ENCODE data around the gene PNPLA2. TPM values are rescaled to one million over a fixed set of nuclear protein-coding genes. Genes with fewer than 3 reads are reported as not detected.

The PNPLA2 gene
- total RNA-seq, 2 experiments from 2014 or later, result 29.7 to 32.0 TPM

DNA sequence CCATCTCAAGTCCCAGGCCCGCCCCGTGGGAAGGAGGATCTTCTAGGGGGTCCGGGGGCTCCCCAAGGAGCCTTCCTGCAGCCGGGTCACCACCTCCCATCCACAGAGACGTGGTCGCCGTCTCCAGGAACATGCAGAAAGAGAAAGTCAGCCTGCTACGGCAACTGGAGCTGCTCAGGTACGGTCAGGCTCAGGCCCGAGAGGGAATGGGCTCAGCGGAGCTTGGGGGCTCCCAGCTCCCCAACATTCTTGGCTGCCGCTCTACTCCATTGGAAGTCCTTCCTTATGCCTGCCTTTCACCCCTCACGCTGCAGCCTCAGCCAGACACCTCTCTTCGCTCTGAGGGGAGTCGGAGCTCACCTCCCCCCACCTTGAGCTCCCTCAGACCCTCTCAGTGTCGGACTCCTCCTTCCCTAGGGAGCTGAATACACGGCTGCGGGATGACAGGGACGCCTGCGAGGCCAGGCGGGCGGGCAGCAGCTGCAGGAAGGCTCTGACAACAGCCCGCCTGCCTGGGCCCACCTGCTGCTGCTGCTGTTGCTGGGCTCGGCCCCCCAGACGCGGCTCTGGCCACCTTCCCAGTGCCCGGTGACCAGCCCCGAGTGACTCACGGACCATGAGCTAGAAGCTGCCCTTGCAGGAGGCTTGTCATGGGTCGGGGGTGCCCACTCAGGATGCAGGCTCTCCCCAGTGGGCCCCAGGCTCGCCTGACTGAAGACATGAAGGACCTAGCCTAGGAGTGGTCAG lies 12.6 kb downstream of the PNPLA2 start:
- TF ChIP-seq, protein P1, sequence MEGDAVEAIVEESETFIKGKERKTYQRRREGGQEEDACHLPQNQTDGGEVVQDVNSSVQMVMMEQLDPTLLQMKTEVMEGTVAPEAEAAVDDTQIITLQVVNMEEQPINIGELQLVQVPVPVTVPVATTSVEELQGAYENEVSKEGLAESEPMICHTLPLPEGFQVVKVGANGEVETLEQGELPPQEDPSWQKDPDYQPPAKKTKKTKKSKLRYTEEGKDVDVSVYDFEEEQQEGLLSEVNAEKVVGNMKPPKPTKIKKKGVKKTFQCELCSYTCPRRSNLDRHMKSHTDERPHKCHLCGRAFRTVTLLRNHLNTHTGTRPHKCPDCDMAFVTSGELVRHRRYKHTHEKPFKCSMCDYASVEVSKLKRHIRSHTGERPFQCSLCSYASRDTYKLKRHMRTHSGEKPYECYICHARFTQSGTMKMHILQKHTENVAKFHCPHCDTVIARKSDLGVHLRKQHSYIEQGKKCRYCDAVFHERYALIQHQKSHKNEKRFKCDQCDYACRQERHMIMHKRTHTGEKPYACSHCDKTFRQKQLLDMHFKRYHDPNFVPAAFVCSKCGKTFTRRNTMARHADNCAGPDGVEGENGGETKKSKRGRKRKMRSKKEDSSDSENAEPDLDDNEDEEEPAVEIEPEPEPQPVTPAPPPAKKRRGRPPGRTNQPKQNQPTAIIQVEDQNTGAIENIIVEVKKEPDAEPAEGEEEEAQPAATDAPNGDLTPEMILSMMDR (IDR thresholded peaks at IDR 0.05), result no peak
- Mint-ChIP-seq H3K36me3 (ENCODE audit: low read depth) (no peaks in the 10 kb centered on the region), H3K27ac (no peak overlapping the region), H3K27me3 (peaks cover 40% of the 10 kb centered on the region), H3K4me1 (ENCODE audit: low read depth) (peaks cover 42% of the 10 kb centered on the region), H3K4me3 (no peak overlapping the region), H3K9me3 (no peaks in the 10 kb centered on the region)
- no peak for DNase-seq
- ATAC-seq, result no peak
- CTCF ChIA-PET, result interaction anchor here (1.4 to 2.4 kb wide), 2 partner anchors 12 kb away, joined by 5 to 11 read pairs; partner anchors contain the start of gene PNPLA2
- POLR2A ChIA-PET, result interaction anchor here (0.6 to 21.1 kb wide), 4 partner anchors 10 to 218 kb away, joined by 3 to 273 read pairs (median 42); partner anchors contain the start of genes PNPLA2, POLR2L, RPLP2 and TSPAN4
- intact Hi-C loops (cut with micrococcal nuclease), result no loop called here

- no peak for DNase-seq
- CTCF ChIA-PET, result interaction anchor here (1.2 to 2.4 kb wide), 2 partner anchors 12 to 106 kb away, joined by 3 to 11 read pairs; partner anchors contain the start of gene PNPLA2
- no peaks in the 10 kb centered on the region for H3K36me3 Mint-ChIP-seq (ENCODE audit: low read depth)
Measured at GRCh38 chr11:831961-832528, 13.3 kb downstream of the PNPLA2 start.

GRCh38 chr11:832529-833113 lies 13.9 kb downstream of the PNPLA2 start, which contains the start of gene CD151:
TSS of gene CD151 (plus strand) at chr11:832952. CDS start at chr11:836070, 3,118 bp downstream.
- H3K27me3 Mint-ChIP-seq, result peaks cover 37% of the 10 kb centered on the region
- ChIA-PET CTCF (interaction anchor here (1.2 to 2.4 kb wide), 2 partner anchors 13 to 106 kb away, joined by 3 to 11 read pairs; partner anchors contain the start of gene PNPLA2), POLR2A (interaction anchor here (1.0 to 21.1 kb wide), 3 partner anchors 9 to 17 kb away, joined by 3 to 273 read pairs (median 81); partner anchors contain the start of genes PNPLA2, POLR2L, RPLP2 and TSPAN4)
- peak within 1 kb of the TSS; percentile 64 for H3K4me3 Mint-ChIP-seq
- intact Hi-C loops (cut with micrococcal nuclease), result no loop called here
- DNase-seq, result peak; percentile 66
- H3K36me3 Mint-ChIP-seq (ENCODE audit: low read depth), result no peaks in the 10 kb centered on the region
- no peaks in the 10 kb centered on the region for H3K9me3 Mint-ChIP-seq
- peak; percentile 46 for ATAC-seq
- H3K27ac Mint-ChIP-seq, result no peak within 1 kb of the TSS
- H3K4me1 Mint-ChIP-seq (ENCODE audit: low read depth), result peaks cover 34% of the 10 kb centered on the region
- TF ChIP-seq, protein P1 (IDR thresholded peaks at IDR 0.05), result no peak

More at GRCh38 chr11:831961-832528, 13.3 kb downstream of the PNPLA2 start:
- no peak overlapping the region for H3K4me3 Mint-ChIP-seq
- POLR2A ChIA-PET, result interaction anchor here (0.6 to 21.1 kb wide), 3 partner anchors 9 to 79 kb away, joined by 3 to 273 read pairs (median 81); partner anchors contain the start of genes PNPLA2, POLR2L, RPLP2 and TSPAN4
- ATAC-seq, result no peak
- no peaks in the 10 kb centered on the region for H3K9me3 Mint-ChIP-seq
- no peak overlapping the region for H3K27ac Mint-ChIP-seq
- H3K27me3 Mint-ChIP-seq, result peaks cover 40% of the 10 kb centered on the region
- TF ChIP-seq, protein P1 (IDR thresholded peaks at IDR 0.05), result no peak
- intact Hi-C loops (cut with micrococcal nuclease), result no loop called here
- H3K4me1 Mint-ChIP-seq (ENCODE audit: low read depth), result peaks cover 37% of the 10 kb centered on the region

DNA sequence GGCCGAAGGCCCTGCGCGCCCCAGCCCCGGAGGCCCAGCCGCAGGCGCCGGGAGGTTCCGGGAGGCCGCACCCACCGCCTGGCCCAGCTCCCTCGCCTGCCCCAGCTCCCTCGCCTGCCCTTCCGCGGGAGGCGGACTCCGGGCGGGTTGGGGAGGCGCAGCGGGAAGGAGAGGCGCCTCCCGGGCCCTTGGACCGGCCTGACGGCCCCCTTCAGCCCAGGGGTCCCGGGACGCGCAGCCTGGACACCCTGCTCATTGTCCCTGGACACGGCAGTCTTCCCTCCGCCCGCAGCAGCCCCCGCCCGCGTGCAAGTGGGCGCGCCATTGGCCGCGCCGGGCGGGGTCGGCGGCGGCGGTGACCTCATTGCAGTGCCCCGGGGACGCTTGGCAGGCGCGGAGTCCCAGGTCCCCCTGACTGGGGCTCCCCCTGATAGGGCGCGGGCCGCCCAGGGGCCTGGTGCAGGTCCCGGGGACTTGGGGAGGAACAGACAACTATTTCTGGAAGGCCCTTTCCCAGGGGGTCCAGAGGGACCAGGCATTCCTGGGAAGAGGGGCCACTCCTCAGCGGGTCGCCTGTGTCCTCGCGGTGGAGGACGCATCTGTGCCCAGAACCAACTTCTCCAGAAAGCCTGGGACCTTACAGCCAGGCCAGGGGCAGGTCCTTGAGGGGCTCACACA lies 14.5 kb downstream of the PNPLA2 start:
- intact Hi-C loops (cut with micrococcal nuclease), result no loop called here
- peaks cover 31% of the 10 kb centered on the region for H3K27me3 Mint-ChIP-seq
- peak; percentile 38 for ATAC-seq
- no peak overlapping the region for H3K27ac Mint-ChIP-seq
- peak; percentile 65 for DNase-seq
- peak overlapping the region; percentile 64 for H3K4me3 Mint-ChIP-seq
- peaks cover 30% of the 10 kb centered on the region for H3K4me1 Mint-ChIP-seq (ENCODE audit: low read depth)
- H3K9me3 Mint-ChIP-seq, result no peaks in the 10 kb centered on the region
- ChIA-PET POLR2A (interaction anchor here (1.0 to 21.1 kb wide), 4 partner anchors 8 to 17 kb away, joined by 3 to 273 read pairs (median 46); partner anchors contain the start of genes PNPLA2, POLR2L, RPLP2 and TSPAN4), CTCF (interaction anchor here (1.0 to 2.4 kb wide), 3 partner anchors 14 to 107 kb away, joined by 3 to 11 read pairs (median 3); partner anchors contain the start of gene PNPLA2)
- TF ChIP-seq, protein P1 (IDR thresholded peaks at IDR 0.05), result no peak
- H3K36me3 Mint-ChIP-seq (ENCODE audit: low read depth), result peaks cover 3% of the 10 kb centered on the region

Data from activated CD8-positive, alpha-beta T cell treated with anti-CD3 and anti-CD28 coated beads for 36 hours (primary cell).